GM18907 (cell line): ENCODE data around the gene TRERF1.
"Not testable (repeated sequence)": the region's sequence is repeated elsewhere in the genome, so short reads cannot be mapped to it uniquely, and the experiment has no call there.

Experiments used
- ATAC-seq: cut with Tn5 transposase; IDR thresholded peaks from one replicate; pipeline ENCODE4 v1.9.1; 2021; ENCODE audit warnings: mild to moderate bottlenecking, moderate library complexity; ENCODE audit not compliant: unreplicated experiment

Gene TRERF1

DNA sequence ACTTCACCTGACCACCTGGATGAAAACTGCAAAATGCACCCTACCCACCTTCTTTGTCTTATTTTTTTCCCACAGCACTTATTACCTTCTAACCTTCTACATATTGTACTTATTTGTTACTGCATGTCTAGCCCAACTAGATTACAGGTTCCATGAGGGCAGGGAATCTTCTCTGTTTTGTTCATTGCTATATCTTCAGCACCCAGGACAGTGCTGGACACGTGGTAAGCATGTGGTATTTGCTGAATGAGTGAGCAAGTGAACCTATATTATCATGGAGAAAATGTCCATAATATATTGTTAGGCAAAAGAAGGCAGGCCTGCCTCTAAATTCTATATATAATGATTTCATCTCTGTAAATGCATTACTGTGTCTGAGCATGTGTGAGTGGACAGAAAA is 107.0 kb downstream of the TRERF1 start:
- ATAC-seq = no peak

- ATAC-seq = no peak
Measured at GRCh38 chr6:42341771-42342553, 109.8 kb downstream of the TRERF1 start.

GRCh38 chr6:42341221-42341620 is 110.5 kb downstream of the TRERF1 start:
- no peak for ATAC-seq

- ATAC-seq = no peak
Measured at GRCh38 chr6:42340511-42340910, 111.2 kb downstream of the TRERF1 start.

DNA sequence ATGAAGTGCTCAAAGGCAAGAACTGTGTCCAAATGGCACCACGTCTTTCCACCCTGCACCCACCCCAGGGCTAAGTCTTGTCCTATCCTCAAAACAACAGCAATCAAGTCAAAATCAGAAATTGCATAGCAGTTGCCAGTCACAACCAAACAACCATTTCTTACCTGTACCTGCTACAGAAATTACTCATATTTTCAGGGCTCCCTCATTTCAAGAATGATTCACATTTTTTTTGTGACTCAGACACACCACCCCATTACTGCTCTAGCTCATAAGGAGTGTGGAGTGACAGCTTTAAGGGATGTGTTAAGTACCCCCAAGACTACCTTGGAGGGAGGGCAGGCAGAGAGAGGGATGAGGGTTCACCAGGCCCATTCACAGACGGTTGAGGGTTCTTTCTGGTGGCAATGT is 111.7 kb downstream of the TRERF1 start:
- ATAC-seq = no peak

GRCh38 chr6:42338744-42339222 is 112.9 kb downstream of the TRERF1 start:
- no peak for ATAC-seq

DNA sequence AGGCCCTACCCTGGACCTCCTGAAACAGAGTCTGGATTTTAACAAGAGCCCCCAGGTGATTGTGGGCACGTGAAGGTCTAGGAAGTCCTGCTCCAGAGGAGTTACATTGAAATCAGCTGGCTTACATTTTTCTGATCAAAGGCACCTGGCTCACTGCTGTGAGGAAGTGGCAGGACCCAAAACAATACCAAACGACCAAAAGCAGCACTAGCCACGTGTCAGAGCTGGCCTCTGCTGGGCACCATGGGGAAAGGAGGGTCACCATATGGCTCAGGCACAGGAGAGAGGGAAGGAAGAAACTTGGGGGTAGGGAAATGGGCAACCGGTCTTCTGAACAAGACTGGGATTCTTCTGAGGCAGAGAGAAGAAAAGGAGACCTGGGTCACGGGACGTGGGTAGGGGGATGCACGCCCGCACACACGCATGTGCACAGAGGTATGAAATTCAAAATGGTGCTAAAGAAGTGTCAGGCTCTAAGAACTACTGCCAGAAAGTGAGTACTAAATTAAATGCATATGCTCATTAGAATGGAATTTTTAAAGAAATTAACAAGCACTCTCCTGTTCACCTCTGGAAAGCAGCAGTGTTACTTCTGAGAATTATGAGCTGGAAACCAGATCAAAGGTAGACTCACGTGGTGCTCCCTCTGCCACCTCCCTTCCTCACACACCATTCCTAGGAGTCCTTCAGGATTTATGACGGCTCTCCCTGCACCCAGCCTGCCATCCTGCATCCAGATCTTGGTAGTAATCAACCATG is 113.6 kb downstream of the TRERF1 start:
- no peak for ATAC-seq

GRCh38 chr6:42336431-42336830 is 115.3 kb downstream of the TRERF1 start:
- no peak for ATAC-seq

- ATAC-seq = no peak
Measured at GRCh38 chr6:42335896-42336295, 115.8 kb downstream of the TRERF1 start.

GRCh38 chr6:42334870-42335269 is 116.9 kb downstream of the TRERF1 start:
- no peak for ATAC-seq

DNA sequence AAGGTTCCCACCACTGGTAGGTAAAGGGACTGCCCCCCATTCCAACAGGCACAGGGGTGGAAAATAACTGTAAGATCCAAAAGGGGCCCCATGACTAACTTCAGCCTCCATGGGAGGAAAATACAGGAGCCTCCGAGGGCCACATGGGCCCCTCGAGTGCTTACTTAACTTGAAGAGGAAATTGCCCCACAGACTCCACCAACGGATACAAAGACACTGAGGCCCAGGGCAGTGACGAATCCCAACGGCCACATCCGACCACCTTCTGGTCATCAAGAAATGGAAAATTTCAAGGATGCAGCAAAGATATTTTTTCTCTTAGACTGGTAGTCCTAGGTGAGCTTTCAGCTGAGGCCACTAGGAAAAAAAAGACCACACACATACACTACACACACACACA is 118.1 kb downstream of the TRERF1 start:
- ATAC-seq = no peak

DNA sequence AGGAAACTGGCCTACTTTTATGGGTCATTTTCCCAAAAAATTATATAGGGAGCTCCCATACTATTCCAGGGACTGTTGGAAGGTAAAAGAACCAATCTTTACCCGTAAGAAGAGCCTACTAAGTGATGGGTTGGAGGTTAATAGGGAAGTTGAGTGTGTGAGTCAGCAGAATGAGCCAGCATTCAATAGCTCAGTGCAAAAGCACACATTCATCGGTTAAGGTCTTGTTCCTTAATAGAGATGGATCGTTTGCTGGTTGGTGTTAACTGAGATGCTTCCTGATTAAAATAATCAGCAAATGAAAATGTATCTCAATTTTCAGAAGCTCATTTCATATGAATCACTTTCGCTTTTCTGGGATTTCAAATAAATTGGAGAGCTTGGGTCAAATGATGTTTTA is 118.8 kb downstream of the TRERF1 start:
- no peak for ATAC-seq

- no peak for ATAC-seq
Measured at GRCh38 chr6:42331019-42331418, 120.7 kb downstream of the TRERF1 start.

- no peak for ATAC-seq
Measured at GRCh38 chr6:42326248-42326647, 125.5 kb downstream of the TRERF1 start.

DNA sequence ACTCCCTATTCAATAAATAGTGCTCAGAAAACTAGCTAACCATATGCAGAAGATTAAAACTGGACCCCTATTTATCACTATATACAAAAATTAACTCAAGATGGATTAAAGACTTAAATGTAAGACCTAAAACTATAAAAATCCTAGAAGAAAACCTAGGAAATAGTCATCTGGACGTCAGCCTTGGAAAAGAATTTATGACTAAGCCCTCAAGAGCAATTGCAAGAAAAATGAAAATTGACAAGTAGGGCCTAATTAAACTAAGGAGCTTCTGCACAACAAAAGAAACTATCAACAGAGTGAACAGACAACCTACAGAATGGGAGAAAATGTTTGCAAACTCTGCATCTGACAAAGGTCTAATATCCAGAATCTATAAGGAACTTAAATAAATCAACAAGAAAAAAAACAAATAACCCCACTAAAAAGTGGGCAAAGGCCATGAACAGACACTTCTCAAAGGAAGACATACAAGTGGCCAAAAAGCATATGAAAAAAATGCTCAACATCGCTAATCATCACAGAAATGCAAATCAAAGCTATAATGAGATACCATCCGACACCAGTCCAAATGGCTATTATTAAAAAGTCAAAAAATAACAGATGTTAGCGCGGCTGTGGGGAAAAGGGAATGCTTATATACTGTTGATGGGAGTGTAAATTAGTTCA is 126.9 kb downstream of the TRERF1 start:
- not testable (repeated sequence) for ATAC-seq

GRCh38 chr6:42322676-42323075 is 129.1 kb downstream of the TRERF1 start:
- ATAC-seq = no peak

DNA sequence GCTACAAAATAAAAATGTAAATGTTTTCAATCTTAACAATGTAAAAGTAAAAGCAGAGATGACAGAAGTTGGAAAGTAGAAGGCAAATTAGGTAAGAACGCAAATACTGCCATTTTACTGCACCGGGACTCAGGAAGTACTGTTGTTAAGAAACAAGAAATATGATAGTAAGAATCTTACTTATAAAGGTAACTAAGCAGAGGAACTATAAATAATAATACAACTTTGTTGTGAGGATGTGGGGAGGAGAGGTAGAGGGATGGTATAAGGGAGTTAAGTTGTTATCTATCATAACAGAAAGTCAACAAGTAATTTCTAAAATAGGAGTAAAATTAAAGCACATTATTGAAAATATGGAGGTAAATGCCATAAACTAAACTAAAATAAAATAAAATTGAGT is 129.8 kb downstream of the TRERF1 start:
- ATAC-seq = no peak

- ATAC-seq = no peak
Measured at GRCh38 chr6:42320762-42321161, 131.0 kb downstream of the TRERF1 start.

DNA sequence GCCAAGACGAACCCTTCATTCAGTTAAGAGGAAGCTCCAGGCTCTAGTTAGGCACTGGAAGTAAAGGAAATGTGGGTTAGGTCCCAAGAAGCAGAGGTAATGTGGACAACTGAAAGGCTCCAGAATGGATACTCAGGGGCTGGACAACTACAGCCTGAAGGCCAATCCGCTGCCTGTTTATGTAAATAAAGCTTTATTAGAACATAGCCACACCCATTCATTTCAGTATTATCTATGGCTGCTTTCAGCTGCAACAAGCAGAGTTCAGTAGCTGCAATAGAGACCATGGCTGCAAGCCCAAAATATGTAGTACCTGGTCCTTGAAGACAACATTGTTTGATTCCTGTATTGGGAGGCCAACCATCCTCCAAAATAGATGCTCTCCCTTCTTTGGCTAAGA is 133.2 kb downstream of the TRERF1 start:
- no peak for ATAC-seq

DNA sequence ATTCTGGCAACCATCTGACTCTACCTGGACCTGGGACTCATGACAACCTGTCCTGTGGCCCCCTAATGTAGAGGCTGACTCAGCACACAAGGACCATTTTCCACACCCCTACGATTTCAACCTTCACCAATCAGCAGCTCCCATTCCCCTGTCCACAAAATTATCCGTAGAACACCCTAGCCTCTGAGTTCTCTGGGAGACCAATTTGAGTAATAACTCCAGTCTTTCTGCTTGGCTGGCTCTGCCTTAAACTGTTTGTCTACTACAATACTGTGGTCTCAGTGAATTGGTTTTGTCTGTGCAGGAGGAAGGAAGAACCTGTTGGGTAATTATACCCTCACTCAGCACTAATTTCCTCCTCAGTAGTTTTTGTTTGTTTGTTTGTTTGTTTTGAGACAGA is 134.7 kb downstream of the TRERF1 start:
- ATAC-seq = no peak
